T-cell (primary cell): ENCODE results near the gene CALM1. TPM values are rescaled to one million over a fixed set of nuclear protein-coding genes. Genes with fewer than 3 reads are reported as not detected.
A peak's percentile ranks its signal among the peaks of the same experiment; 100 is the strongest.

ENCODE experiments used
- ATAC-seq, 4 experiments: fragments of 200-7000 bp in 3 of 4; fragments of 150-1000 bp in 1 of 4; cut with Tn5 transposase; replicated peaks in 1 of 4; 1 replicate in 3 of 4; 2 replicates in 1 of 4; pipeline ENCODE4 v1.10.0; 2021; ENCODE audit warnings: moderate library complexity in 3 of 4, mild to moderate bottlenecking in 2 of 4, moderate number of reproducible peaks in 1 of 4
- CTCF ChIA-PET, 2 donors: fragments of 300-600 bp; sonication (Branson Sonifier 250); formaldehyde crosslinking; loops; one replicate each; lab custom pipeline; 2022; ENCODE audit warnings: antibody characterized with exemption in 2 of 2; lab: Charles Lee
- POLR2A ChIA-PET, 2 donors: fragments of 300-600 bp; sonication (Branson Sonifier 250); formaldehyde crosslinking; loops; one replicate each; lab custom pipeline; 2022; ENCODE audit warnings: antibody characterized with exemption in 2 of 2; lab: Charles Lee
- DNase-seq, 35 experiments: peaks; one replicate each; pipeline versions ENCODE4 v3.0.0 to v3.0.0-alpha.2; 2013 to 2023
- H3K27ac ChIP-seq: one replicate; pipeline ENCODE4 v1.5.1; 2013; ENCODE audit warnings: low read length
- H3K27me3 ChIP-seq, 2 experiments: replicated peaks in 1 of 2; 1 replicate in 1 of 2; 2 replicates in 1 of 2; pipeline versions ENCODE4 v1.6.1 to v1.7.0; 2013; ENCODE audit warnings: low read length in 1 of 2, mixed read lengths in 1 of 2; ENCODE audit not compliant: control insufficient read depth in 2 of 2, insufficient read depth in 2 of 2; ENCODE audit errors: extremely low read depth in 1 of 2
- H3K36me3 ChIP-seq, 2 donors: 1 replicate in 1 of 2; 2 replicates in 1 of 2; pipeline versions ENCODE4 v1.6.1 to v1.7.0; 2013; ENCODE audit warnings: low read length in 1 of 2; ENCODE audit not compliant: control insufficient read depth in 2 of 2, insufficient read depth in 1 of 2; ENCODE audit errors: extremely low read depth in 1 of 2
- H3K4me1 ChIP-seq, 2 experiments: 1 replicate in 1 of 2; 2 replicates in 1 of 2; pipeline versions ENCODE4 v1.6.1 to v1.7.0; 2013; ENCODE audit warnings: low read length in 2 of 2, mixed read lengths in 1 of 2; ENCODE audit not compliant: insufficient read depth in 2 of 2, control insufficient read depth in 1 of 2; ENCODE audit errors: extremely low read depth in 1 of 2
- H3K4me3 ChIP-seq, 2 donors: 1 replicate in 1 of 2; 2 replicates in 1 of 2; pipeline versions ENCODE4 v1.5.1 to v1.7.0; 2013; ENCODE audit warnings: mild to moderate bottlenecking in 2 of 2, low read length in 1 of 2, moderate library complexity in 1 of 2; ENCODE audit not compliant: control insufficient read depth in 1 of 2; ENCODE audit errors: extremely low read depth in 1 of 2
- H3K9me3 ChIP-seq: 2 replicates; pipeline ENCODE4 v1.7.0; 2013
- H3K27ac Mint-ChIP-seq, 2 donors: one replicate each; pipeline ENCODE4 v1.8.0; 2020 to 2021; ENCODE audit warnings: mild to moderate bottlenecking in 2 of 2, mixed read lengths in 2 of 2
- H3K27me3 Mint-ChIP-seq, 2 donors: one replicate each; pipeline ENCODE4 v1.8.0; 2021 to 2022; ENCODE audit warnings: mixed read lengths in 2 of 2
- H3K36me3 Mint-ChIP-seq: one replicate; pipeline ENCODE4 v1.8.0; 2021; ENCODE audit warnings: mixed read lengths
- H3K4me1 Mint-ChIP-seq, 3 donors: one replicate each; pipeline ENCODE4 v1.8.0; 2020 to 2022; ENCODE audit warnings: mixed read lengths in 3 of 3, mild to moderate bottlenecking in 1 of 3
- H3K4me3 Mint-ChIP-seq, 3 donors: one replicate each; pipeline ENCODE4 v1.8.0; 2020 to 2022; ENCODE audit warnings: mild to moderate bottlenecking in 3 of 3, mixed read lengths in 3 of 3, moderate library complexity in 3 of 3
- H3K9me3 Mint-ChIP-seq, 3 donors: one replicate each; pipeline ENCODE4 v1.8.0; 2020 to 2022; ENCODE audit warnings: mixed read lengths in 3 of 3
- WGBS: methylation state at CpG from one replicate; pipeline ENCODE4 v1.1.5; 2013; ENCODE audit warnings: missing lambda C conversion rate; ENCODE audit not compliant: insufficient coverage; 5-methylcytosine and 5-hydroxymethylcytosine counted together
- total RNA-seq, 35 experiments: library from RNA in 6 of 35; stranded (reverse) in 6 of 35; fragments of 120-200 nt in 1 of 35; gene quantifications; one replicate each; pipeline versions ENCODE4 v1.2.1 to v1.2.4 and lab custom pipeline; 2013 to 2026

CALM1 gene
- total RNA-seq, 5 donors from 2014 or later (not counting 1 experiment from before 2014, with no cell fraction given) = 642 to 952 (median 674) TPM

DNA sequence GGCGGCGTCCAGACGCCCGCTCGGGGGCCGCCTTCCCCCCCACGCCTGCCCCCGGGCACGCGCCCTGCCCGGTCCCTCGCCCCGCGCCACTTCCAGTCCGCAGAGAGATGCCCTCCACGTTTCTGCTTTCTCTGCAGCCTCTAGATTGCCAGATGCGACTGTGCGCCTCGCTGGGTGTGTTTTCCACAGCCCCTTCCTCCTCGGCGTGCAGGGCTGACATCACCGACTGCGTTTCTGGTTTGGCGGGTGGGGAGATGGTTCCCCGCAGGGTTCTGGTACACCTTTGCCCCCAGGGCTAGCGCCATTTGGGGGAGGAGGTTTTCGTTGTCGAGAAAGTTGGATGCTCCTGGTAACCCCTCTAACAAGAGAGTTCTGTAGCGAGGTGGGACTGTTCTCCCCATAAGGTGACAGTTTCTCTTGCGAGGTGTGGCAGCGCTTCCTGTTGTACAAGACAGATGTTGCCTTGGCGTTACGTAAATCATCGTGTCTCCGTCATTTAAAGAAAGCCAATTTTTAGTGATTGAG, 1.5 kb downstream of the CALM1 start:
- H3K4me1 ChIP-seq = peaks cover 31 to 46% of the 10 kb centered on the region in 2 experiments
- H3K27me3 Mint-ChIP-seq = no peaks in the 10 kb centered on the region
- H3K4me3 Mint-ChIP-seq = peak overlapping the region; percentile 95 to 98 (median 98)
- H3K9me3 Mint-ChIP-seq = no peaks in the 10 kb centered on the region
- no peaks in the 10 kb centered on the region for H3K27me3 ChIP-seq
- no peaks in the 10 kb centered on the region for H3K9me3 ChIP-seq
- ChIA-PET CTCF (interaction anchor here (0.7 to 1.9 kb wide), 4 partner anchors 14 to 360 kb away, joined by 3 to 18 read pairs (median 8); no protein-coding TSS in a partner anchor), POLR2A (interaction anchor here in 1 of 2 donors (2.6 kb wide), 1 partner anchor 16 kb away, joined by 25 read pairs; no protein-coding TSS in a partner anchor)
- ATAC-seq (peak; percentile 4 to 39 (median 18)), DNase-seq (peak; percentile 33 to 81 (median 63))
- peaks cover 43% of the 10 kb centered on the region for H3K36me3 Mint-ChIP-seq
- H3K27ac ChIP-seq = peak overlapping the region; percentile 82
- peak overlapping the region; percentile 60 to 88 for H3K4me3 ChIP-seq
- H3K4me1 Mint-ChIP-seq = peaks cover 53 to 57% (median 53%) of the 10 kb centered on the region in 3 donors
- WGBS = 0% methylated on average over 21 of the region's 35 CpGs
- H3K36me3 ChIP-seq = peaks cover 14 to 39% of the 10 kb centered on the region in 2 donors
- peak overlapping the region; percentile 95 to 98 for H3K27ac Mint-ChIP-seq

GRCh38 chr14:90398841-90399540, 2.2 kb downstream of the CALM1 start:
- ATAC-seq = no peak
- no peaks in the 10 kb centered on the region for H3K9me3 ChIP-seq
- H3K9me3 Mint-ChIP-seq = no peaks in the 10 kb centered on the region
- POLR2A ChIA-PET = interaction anchor here in 1 of 2 donors (2.6 kb wide), 1 partner anchor 17 kb away, joined by 25 read pairs; no protein-coding TSS in a partner anchor
- peaks cover 18 to 45% of the 10 kb centered on the region in 2 donors for H3K36me3 ChIP-seq
- H3K27me3 Mint-ChIP-seq = no peaks in the 10 kb centered on the region
- peak in 1 of 35 experiments; percentile 35 for DNase-seq
- H3K27ac Mint-ChIP-seq = peak overlapping the region; percentile 95 to 98
- peaks cover 31 to 46% of the 10 kb centered on the region in 2 experiments for H3K4me1 ChIP-seq
- no peaks in the 10 kb centered on the region for H3K27me3 ChIP-seq
- H3K4me1 Mint-ChIP-seq = peaks cover 59 to 63% (median 59%) of the 10 kb centered on the region in 3 donors
- 5% methylated on average over 4 of the region's 8 CpGs for WGBS
- peak overlapping the region; percentile 95 to 98 (median 98) for H3K4me3 Mint-ChIP-seq
- CTCF ChIA-PET = interaction anchor here (0.7 to 1.9 kb wide), 11 partner anchors 9 to 444 kb away, joined by 3 to 23 read pairs (median 7); partner anchors contain the start of gene EFCAB11 (in 1 of the 2)
- H3K36me3 Mint-ChIP-seq = peaks cover 49% of the 10 kb centered on the region
- H3K27ac ChIP-seq = peak overlapping the region; percentile 82
- peak overlapping the region; percentile 60 to 88 for H3K4me3 ChIP-seq

GRCh38 chr14:90399541-90400444, 3.0 kb downstream of the CALM1 start:
- Mint-ChIP-seq H3K4me3 (peak overlapping the region; percentile 95 to 98 (median 98)), H3K9me3 (no peaks in the 10 kb centered on the region), H3K27ac (peak overlapping the region; percentile 80 to 95), H3K36me3 (peaks cover 56% of the 10 kb centered on the region), H3K4me1 (peaks cover 65 to 71% (median 65%) of the 10 kb centered on the region in 3 donors), H3K27me3 (no peaks in the 10 kb centered on the region)
- H3K4me1 ChIP-seq = peaks cover 31 to 46% of the 10 kb centered on the region in 2 experiments
- H3K4me3 ChIP-seq = peak overlapping the region; percentile 60 to 88
- ChIA-PET CTCF (interaction anchor here (0.6 to 1.9 kb wide), 14 partner anchors 9 to 445 kb away, joined by 3 to 23 read pairs (median 5); partner anchors contain the start of gene EFCAB11 (in 1 of the 2)), POLR2A (interaction anchor here in 1 of 2 donors (0.6 to 2.6 kb wide), 2 partner anchors 18 to 357 kb away, joined by 3 to 25 read pairs; no protein-coding TSS in a partner anchor)
- ATAC-seq (peak; percentile 34 to 46 (median 40)), DNase-seq (peak; percentile 60 to 94 (median 84))
- no peaks in the 10 kb centered on the region for H3K27me3 ChIP-seq
- WGBS = 26% methylated on average over 9 of the region's 14 CpGs
- peaks cover 18 to 53% of the 10 kb centered on the region in 2 donors for H3K36me3 ChIP-seq
- no peaks in the 10 kb centered on the region for H3K9me3 ChIP-seq
- peak overlapping the region; percentile 82 for H3K27ac ChIP-seq

GRCh38 chr14:90400904-90401561, 4.2 kb downstream of the CALM1 start:
- H3K4me3 Mint-ChIP-seq = peak overlapping the region; percentile 41 to 98 (median 95)
- H3K27ac Mint-ChIP-seq = peak overlapping the region; percentile 79 to 95
- whole genome bisulfite sequencing = 100% methylated on average over 2 of the region's 7 CpGs
- Histone ChIP-seq H3K36me3 (peaks cover 18 to 65% of the 10 kb centered on the region in 2 donors), H3K4me3 (peak overlapping the region in 1 of 2 donors; percentile 44), H3K27ac (peak overlapping the region; percentile 28), H3K9me3 (no peaks in the 10 kb centered on the region), H3K27me3 (no peaks in the 10 kb centered on the region), H3K4me1 (peaks cover 31 to 46% of the 10 kb centered on the region in 2 experiments)
- H3K36me3 Mint-ChIP-seq = peaks cover 67% of the 10 kb centered on the region
- no peak for ATAC-seq
- H3K27me3 Mint-ChIP-seq = no peaks in the 10 kb centered on the region
- no peaks in the 10 kb centered on the region for H3K9me3 Mint-ChIP-seq
- no peak for DNase-seq
- peaks cover 75 to 80% (median 76%) of the 10 kb centered on the region in 3 donors for H3K4me1 Mint-ChIP-seq
- POLR2A ChIA-PET = interaction anchor here (0.5 to 2.6 kb wide), 4 partner anchors 18 to 455 kb away, joined by 3 to 25 read pairs (median 4); no protein-coding TSS in a partner anchor
- CTCF ChIA-PET = interaction anchor here (1.0 to 1.9 kb wide), 4 partner anchors 19 to 296 kb away, joined by 4 to 23 read pairs (median 5); no protein-coding TSS in a partner anchor

DNA sequence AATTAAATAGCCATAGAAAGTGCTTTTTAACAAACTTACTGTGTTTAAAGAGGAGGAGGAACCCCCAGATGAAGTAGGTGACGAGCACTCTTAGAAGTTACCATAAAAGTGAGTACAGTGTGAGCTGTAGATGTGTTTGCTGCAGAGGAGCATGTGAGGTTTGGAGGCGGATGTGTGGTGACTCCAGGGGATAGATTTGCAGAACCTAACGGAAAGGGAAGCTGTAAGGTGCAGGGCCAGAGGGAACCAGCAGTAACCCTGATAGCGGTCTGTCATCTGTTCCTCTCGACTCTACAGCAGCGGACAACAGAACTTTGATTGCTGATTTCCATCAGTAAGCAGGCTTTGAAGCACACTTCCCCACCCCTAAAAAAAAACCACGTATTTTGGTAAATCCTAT, 5.2 kb downstream of the CALM1 start:
- Mint-ChIP-seq H3K36me3 (peaks cover 73% of the 10 kb centered on the region), H3K4me3 (peak overlapping the region; percentile 7 to 98 (median 95)), H3K27ac (peak overlapping the region; percentile 79 to 80), H3K4me1 (peaks cover 74 to 83% (median 79%) of the 10 kb centered on the region in 3 donors), H3K27me3 (no peaks in the 10 kb centered on the region), H3K9me3 (no peaks in the 10 kb centered on the region)
- Histone ChIP-seq H3K27ac (peak overlapping the region; percentile 33), H3K27me3 (no peaks in the 10 kb centered on the region), H3K4me1 (peaks cover 28 to 41% of the 10 kb centered on the region in 2 experiments), H3K9me3 (no peaks in the 10 kb centered on the region), H3K36me3 (peaks cover 18 to 75% of the 10 kb centered on the region in 2 donors), H3K4me3 (no peak overlapping the region)
- POLR2A ChIA-PET = interaction anchor here (0.6 to 0.7 kb wide), 4 partner anchors 8 to 69 kb away, joined by 3 to 8 read pairs (median 5); no protein-coding TSS in a partner anchor
- DNase-seq (peak in 6 of 35 experiments; percentile 20 to 56 (median 29)), ATAC-seq (no peak)
- CTCF ChIA-PET = interaction anchor here (0.8 to 1.8 kb wide), 4 partner anchors 29 to 774 kb away, joined by 4 to 6 read pairs (median 4); no protein-coding TSS in a partner anchor
- WGBS = 33% methylated on average over 4 of the region's 7 CpGs
